Camera-type eye (tissue), 1 donor: ENCODE measurements around the gene SCYGR5. TPM values are rescaled to one million over a fixed set of nuclear protein-coding genes. Genes with fewer than 3 reads are reported as not detected.

Source experiments
- total RNA-seq: library from RNA; depleted of rRNA; stranded (reverse); fragments of >200 nt; gene quantifications from one replicate; pipeline ENCODE4 v1.2.3, GENCODE V29; 2014

Gene SCYGR5
- not detected for total RNA-seq

GRCh38 chr2:227666631-227667170 is at the start of gene SCYGR5:
TSS of gene SCYGR5 (plus strand) at chr2:227666804. CDS start at chr2:227666804, 0 bp downstream.

GRCh38 chr2:227617316-227618230 is 49.0 kb upstream of the SCYGR5 start, which contains the start of gene SCYGR4:
TSS of gene SCYGR4 (plus strand) at chr2:227617498. CDS start at chr2:227617498, 0 bp downstream.

Other genes starting within 250 kb of the SCYGR5 start
- 73.6 TPM for gene AGFG1, start 194.6 kb upstream of the SCYGR5 start, total RNA-seq
- not detected for gene SCYGR2, start 67.9 kb upstream of the SCYGR5 start, total RNA-seq
- gene SCYGR3, start 52.0 kb upstream of the SCYGR5 start, total RNA-seq, result not detected
- not detected for gene SCYGR4, start 49.3 kb upstream of the SCYGR5 start, total RNA-seq
- 3.1 TPM for gene SLC19A3, start 51.2 kb downstream of the SCYGR5 start, total RNA-seq
- not detected for gene SCYGR6, start 58.0 kb downstream of the SCYGR5 start, total RNA-seq
- gene SCYGR7, start 61.5 kb downstream of the SCYGR5 start, total RNA-seq, result not detected
- not detected for gene SCYGR8, start 79.1 kb downstream of the SCYGR5 start, total RNA-seq
- gene CCL20, start 147.0 kb downstream of the SCYGR5 start, total RNA-seq, result not detected
- 0.44 TPM for gene DAW1, start 204.8 kb downstream of the SCYGR5 start, total RNA-seq